GOT3 (cell line): Measurements from ENCODE around the gene DCLK1.
"Not testable (repeated sequence)": the region's sequence is repeated elsewhere in the genome, so short reads cannot be mapped to it uniquely, and the experiment has no call there.

Source experiments
- DNase-seq: peaks from one replicate; lab custom pipeline; 2025; ENCODE audit warnings: mixed read lengths; lab: John Stamatoyannopoulos, UW

The DCLK1 gene

GRCh38 chr13:36084131-36084530 lies 47.1 kb downstream of the DCLK1 start:
- no peak for DNase-seq

DNA sequence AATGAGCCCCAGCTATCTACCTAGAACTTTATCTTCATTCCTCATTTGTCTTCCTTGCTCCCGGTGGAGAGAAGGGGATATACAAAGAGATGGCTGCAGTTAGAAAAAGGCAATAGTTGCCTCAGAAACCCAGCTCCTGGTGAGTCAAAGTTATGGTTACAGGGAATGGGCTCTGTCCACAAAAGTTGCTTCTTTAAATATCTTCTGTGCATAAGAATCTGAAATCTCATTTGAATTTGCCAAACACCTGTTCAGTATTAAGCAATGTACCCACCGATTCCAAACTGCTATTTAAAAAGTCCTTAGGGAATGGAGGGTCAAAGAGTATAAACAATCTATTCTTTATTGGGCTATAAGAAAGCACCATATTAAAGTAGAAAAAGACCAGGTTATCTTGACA lies 48.4 kb downstream of the DCLK1 start:
- no peak for DNase-seq

DNA sequence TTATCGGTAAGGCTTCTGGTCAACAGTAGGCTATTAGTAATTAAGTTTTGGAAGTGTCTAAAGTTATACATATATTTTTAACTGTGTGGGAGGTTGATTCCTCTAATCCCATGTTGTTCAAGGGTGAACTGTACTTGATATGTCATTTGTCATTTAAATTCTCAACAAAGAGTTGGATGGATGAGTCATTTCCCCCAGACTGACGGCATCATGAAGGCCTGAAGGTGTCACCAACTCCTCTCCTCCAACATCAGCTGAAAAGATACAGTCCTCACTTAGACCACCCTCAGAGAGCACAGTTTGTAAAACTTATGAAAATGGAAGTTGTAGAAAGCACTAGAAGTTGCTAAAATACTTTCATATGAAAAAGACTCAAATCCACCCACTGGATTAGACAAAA lies 48.8 kb downstream of the DCLK1 start:
- DNase-seq: no peak

DNA sequence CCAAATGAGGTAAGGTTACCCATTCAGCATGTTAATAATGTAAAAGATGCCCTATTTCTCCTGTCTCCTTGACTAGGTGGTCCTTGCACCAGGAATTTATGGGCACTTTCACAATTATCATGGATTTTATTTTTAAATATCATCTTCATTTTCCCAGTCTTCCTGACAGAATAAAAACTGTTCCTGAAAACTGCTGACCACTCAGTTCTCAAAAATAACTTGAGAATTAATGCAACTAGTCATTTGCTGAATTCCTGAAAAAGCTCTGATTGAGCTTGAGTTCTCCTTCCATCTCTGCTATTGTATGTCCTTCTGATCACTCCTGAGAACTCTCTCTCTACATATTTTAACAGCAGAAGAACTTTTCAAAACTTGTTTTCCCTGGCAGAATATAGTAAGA lies 55.0 kb downstream of the DCLK1 start:
- no peak for DNase-seq

GRCh38 chr13:36074659-36075058 lies 56.5 kb downstream of the DCLK1 start:
- no peak for DNase-seq

- no peak for DNase-seq
Measured at GRCh38 chr13:36072152-36072935, 58.8 kb downstream of the DCLK1 start.

GRCh38 chr13:36070504-36071192 lies 60.5 kb downstream of the DCLK1 start:
- DNase-seq: not testable (repeated sequence)

- DNase-seq: no peak
Measured at GRCh38 chr13:36069881-36070366, 61.3 kb downstream of the DCLK1 start.

- no peak for DNase-seq
Measured at GRCh38 chr13:36068991-36069390, 62.2 kb downstream of the DCLK1 start.

DNA sequence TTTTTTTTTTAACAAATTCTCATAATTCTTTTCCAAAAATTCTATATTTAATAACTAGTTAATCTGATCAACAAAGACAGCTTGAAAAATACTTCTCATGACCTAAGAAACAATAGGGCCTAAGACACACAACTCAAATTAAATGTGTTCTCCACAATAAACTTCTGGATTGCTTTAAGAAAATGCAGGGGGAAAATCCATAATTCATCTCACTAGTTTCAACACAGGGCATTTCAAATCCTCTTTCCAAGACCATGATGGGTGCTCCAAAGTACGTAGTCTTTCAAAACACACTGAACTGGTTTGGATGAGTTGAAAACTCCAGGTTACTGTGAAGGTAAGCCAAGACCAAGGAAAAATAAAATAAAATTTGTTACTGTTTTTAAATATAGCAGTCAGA lies 62.6 kb downstream of the DCLK1 start:
- no peak for DNase-seq

DNA sequence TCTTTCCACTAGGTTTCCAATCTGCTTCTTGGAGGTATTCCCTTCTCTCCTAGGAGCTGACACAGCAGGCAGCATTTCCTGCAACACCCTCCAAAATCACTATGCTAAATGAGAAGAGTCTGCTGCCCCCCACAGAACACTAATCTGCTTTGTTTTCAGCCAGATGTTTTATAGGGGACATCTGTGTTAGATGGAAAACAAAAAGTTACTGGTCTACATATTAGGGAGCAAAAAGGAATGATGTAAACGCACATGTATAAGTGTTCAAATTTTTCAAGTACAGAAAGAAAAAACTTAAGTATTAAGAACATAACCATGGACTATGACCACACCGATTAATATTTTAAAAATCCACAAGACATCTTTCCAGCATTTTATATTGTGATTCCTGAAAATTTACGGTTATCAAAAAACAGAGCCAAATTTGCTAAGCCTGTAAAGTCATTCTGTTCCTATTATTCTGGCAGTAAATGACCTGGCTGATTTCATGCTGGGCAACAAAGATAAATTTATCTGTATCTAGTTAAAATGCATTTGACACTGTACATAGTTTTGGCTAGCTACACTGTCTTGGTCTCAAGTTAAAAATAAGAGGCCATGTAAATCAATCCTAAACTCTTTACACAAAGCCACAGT lies 63.3 kb downstream of the DCLK1 start:
- DNase-seq: no peak

DNA sequence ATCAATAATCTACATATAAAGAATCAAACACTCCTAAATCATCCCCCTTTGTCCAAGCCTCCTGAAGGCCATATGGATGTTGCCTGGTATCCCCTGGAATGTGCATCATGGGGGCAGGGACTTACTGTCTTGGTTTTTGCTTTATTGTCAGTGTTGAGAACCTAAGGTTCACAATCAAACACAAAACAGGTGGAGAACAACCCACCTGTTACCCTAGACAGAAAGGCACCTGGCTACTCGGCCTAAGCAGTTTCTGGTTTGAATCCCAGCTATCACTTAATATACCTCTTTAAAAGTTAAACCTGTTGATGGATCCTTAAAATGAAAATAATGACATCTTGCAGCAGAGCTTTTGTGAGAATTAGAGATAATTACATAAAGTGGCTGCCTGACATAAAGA lies 68.9 kb downstream of the DCLK1 start:
- DNase-seq: no peak

GRCh38 chr13:36061621-36062020 lies 69.6 kb downstream of the DCLK1 start:
- DNase-seq: no peak

- no peak for DNase-seq
Measured at GRCh38 chr13:36061054-36061453, 70.1 kb downstream of the DCLK1 start.

DNA sequence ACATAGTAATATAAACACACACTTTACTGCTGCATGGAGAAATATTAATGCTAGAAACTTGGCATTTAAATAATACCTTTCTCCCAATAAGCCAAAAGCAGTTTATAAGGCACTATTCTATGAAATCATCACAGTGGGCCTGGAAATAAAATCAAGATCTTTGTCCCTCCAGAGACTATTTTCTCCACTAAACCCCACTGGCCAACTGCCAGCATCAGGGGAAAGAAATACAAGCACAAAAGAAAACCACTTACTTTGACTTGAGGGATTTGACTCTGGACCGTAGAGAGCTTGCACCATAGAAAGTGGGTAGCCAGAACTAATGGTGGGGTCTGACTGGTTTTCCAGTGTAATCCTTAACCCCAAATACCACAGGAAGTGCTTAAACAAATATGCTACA lies 71.9 kb downstream of the DCLK1 start:
- DNase-seq: no peak

GRCh38 chr13:36058116-36058515 lies 73.1 kb downstream of the DCLK1 start:
- no peak for DNase-seq

DNA sequence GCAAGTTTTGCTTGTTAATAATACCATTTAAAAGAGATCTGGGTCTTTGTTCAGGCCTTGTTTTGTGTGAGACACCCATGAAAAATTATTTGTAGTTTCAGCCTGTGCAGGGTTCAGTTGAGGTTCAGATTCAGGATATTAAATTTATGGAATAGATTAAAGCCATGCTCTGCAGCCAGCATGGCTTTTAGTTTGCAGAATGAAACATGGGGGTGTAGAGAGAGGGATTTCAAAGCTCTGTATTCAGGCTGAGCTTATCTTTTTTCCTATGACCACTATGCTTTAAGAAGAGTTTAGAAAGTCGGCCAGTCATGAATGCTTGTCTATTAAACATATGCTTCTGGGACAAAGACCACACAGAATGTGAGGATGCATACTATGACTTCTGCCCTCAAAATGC lies 73.6 kb downstream of the DCLK1 start:
- no peak for DNase-seq

DNA sequence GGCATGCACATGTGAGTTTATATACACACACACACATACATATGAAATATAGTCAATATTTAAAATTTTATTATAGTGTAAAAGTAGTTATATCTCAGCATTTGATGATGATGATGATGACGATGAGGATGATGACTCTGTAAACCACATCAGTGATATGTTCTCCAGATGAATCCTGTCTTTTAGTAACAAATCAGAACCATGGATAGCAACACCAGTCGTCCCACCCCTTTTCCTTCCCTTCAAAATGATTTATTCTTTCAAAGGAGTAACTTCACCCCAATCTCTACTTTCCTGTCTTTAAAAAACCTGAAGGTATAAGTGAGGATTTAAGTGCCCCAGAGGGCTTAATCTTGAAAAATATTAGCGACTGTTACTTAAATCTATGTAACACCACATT lies 74.1 kb downstream of the DCLK1 start:
- DNase-seq: no peak

DNA sequence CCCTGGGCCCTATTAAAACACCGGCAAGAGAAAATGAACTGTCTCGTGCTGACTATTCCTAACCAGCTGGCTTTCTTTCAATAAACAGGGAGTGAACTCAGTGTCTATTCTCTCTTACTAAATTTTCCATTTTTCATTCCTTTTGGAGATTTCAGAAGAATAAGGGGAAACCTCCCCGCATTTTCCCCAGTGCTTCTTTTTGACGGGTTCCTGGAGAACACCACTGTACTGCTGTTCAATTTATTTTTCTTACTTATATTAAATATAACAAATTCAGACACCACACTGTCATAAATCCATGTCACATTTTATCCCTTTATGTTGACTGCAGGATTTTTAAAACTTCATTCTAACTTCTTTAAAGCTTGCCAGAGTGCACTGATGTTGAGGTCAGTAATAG lies 75.8 kb downstream of the DCLK1 start:
- no peak for DNase-seq

DNA sequence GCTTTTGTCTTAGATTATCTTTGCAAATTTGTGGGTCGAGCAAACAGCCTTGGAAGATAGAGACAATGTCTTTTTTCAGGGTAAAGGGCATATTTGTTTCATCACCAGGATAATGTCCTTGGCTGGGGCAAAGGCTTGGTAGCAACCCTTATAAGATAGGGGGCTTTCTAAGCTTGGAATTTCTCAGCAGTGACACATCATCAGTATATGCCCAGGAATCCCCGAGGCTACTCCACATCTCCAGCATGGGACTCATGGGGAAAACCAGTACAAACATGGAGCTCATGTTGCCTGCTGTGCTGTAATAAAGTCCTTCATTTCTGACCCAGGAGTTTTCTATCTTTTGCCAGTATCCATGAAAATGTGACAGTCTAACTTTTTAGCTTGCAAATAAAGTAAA lies 77.1 kb downstream of the DCLK1 start:
- no peak for DNase-seq

DNA sequence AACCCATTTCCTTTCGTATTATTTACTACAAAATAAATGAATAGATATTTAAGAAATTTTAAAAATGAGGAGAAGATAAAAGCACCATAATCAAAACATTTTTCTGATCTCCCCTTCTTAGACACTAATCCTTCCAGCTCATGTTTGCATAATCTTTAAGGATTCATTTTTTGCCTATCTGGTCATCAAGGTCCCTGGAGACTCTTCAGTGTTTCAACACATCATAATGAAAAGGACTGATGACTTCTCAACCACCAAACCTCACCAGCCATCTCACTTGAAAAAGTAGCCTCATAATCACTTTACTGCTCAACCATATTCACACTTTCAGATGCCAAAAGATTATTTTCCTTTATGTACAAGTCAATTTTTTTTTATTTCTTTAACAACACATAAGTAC lies 80.1 kb downstream of the DCLK1 start:
- DNase-seq: no peak

DNA sequence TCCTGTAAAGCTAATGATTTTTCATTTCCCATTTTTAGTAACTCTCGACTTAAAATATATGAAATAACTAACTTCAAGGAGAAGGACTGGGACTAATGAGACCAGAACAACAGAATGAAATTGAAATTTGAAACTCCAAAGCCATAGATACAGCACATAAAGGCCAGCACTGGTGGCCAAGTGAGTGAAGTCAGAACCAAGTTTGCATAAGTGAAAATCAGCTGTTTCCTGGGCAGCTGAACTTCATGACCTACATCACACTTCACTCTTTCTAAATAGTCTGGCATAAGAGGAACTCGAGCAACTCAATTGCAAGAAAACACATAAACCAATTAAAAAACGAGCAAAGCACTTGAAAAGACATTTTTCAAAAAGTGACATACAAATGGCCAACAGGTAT lies 84.5 kb downstream of the DCLK1 start:
- DNase-seq: no peak
